Measurements from ENCODE around the gene LHX8.

DNA sequence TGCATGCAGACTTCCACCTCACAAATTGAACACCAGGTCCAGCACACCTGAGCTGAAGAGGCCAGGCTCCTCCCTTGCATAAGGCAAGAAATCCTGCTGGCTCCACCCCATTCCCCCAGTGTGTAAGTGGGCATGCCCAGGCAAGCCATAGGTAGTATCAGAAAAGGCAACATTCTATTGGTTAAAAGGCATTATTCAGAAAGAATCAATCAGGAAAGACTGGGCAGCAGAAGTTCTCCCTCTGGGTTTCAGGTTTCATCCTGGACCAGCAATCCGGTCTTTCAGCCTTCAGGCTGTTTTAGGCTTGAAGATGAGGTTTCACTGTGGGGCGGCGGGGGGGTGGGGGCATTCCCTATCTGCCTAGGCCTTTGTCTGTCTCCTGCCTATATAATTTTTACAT, 42.0 kb upstream of the LHX8 start:
- TF ChIP-seq CTCF (tag by site-specific recombination; IDR thresholded peaks at IDR 0.05) (no peak), ZNF768 (tag by site-specific recombination; IDR thresholded peaks at IDR 0.05) (no peak), ZNF24 (tag by site-specific recombination; IDR thresholded peaks at IDR 0.05) (no peak)
